ENCODE data around the gene CES4A.

The CES4A gene

GRCh38 chr16:67006930-67007658, 18.7 kb downstream of the CES4A start:
- no peaks in the 10 kb centered on the region for H3K9me3 ChIP-seq (ENCODE audit: control insufficient read depth, insufficient read depth, low read depth, low read length)
- ChIA-PET POLR2A (no interaction called here), CTCF (interaction anchor here (0.6 to 2.2 kb wide), 7 partner anchors 11 to 148 kb away, joined by 3 to 10 read pairs (median 3); no protein-coding TSS in a partner anchor)
- H3K4me1 ChIP-seq (ENCODE audit: control insufficient read depth, insufficient read depth, low read length): no peaks in the 10 kb centered on the region
- no peaks in the 10 kb centered on the region for H3K36me3 ChIP-seq (ENCODE audit: control insufficient read depth in 2 of 2, insufficient read depth in 1 of 2, low read length in 2 of 2)
- no peak overlapping the region for H3K4me3 ChIP-seq (ENCODE audit: low read depth, low read length)
- TF ChIP-seq PRDM10 (tag by site-specific recombination; IDR thresholded peaks at IDR 0.05): 0 out of 2 replicates have a peak, but pooled peaks have one; percentile 10
- TF ChIP-seq GFI1B (tag by site-specific recombination; IDR thresholded peaks at IDR 0.05): no peak
- TF ChIP-seq ZBTB20 (tag by site-specific recombination; IDR thresholded peaks at IDR 0.05): 0 out of 2 replicates have a peak, but pooled peaks have one; percentile 12
- peak; percentile 64 for TF ChIP-seq EGR2 (tag by site-specific recombination; IDR thresholded peaks at IDR 0.05; ENCODE audit: low read depth)
- peak; percentile 67 for TF ChIP-seq ZFHX2 (tag by site-specific recombination; conservative IDR thresholded peaks at IDR 0.05)
- TF ChIP-seq SP7 (tag by site-specific recombination; IDR thresholded peaks at IDR 0.05): 0 out of 2 replicates have a peak, but pooled peaks have one; percentile 41
- TF ChIP-seq ZNF202 (tag by site-specific recombination; IDR thresholded peaks at IDR 0.05; ENCODE audit: borderline replicate concordance): no peak
- no peak for TF ChIP-seq YY1 (tag by site-specific recombination; IDR thresholded peaks at IDR 0.05)
- TF ChIP-seq PRDM1 (tag by site-specific recombination; IDR thresholded peaks at IDR 0.05): 0 out of 2 replicates have a peak, but pooled peaks have one; percentile 34
- TF ChIP-seq GLIS1 (tag by site-specific recombination; IDR thresholded peaks at IDR 0.05): peak; percentile 37
- peak; percentile 47; the same call in 1 of the 2 replicates for TF ChIP-seq KLF1 (tag by site-specific recombination; IDR thresholded peaks at IDR 0.05)
- H3K27ac ChIP-seq (ENCODE audit: extremely low read depth, low read depth, low read length): no peak overlapping the region

GRCh38 chr16:67009158-67009557, 20.8 kb downstream of the CES4A start:
- no peak for TF ChIP-seq EGR2 (tag by site-specific recombination; IDR thresholded peaks at IDR 0.05; ENCODE audit: low read depth)
- TF ChIP-seq ZNF362 (tag by site-specific recombination; IDR thresholded peaks at IDR 0.05): no peak
- TF ChIP-seq ZNF133 (tag by site-specific recombination; IDR thresholded peaks at IDR 0.05): no peak
- TF ChIP-seq HOXD13 (CRISPR knock-in tag; IDR thresholded peaks at IDR 0.05; ENCODE audit: borderline replicate concordance): no peak
- TF ChIP-seq ZNF488 (tag by site-specific recombination; IDR thresholded peaks at IDR 0.05): no peak
- no peak for TF ChIP-seq GLI4 (tag by site-specific recombination; IDR thresholded peaks at IDR 0.05)
- peak; percentile 20; the same call in 1 of the 2 replicates for TF ChIP-seq ZNF776 (tag by site-specific recombination; IDR thresholded peaks at IDR 0.05; ENCODE audit: borderline replicate concordance)
- peak; percentile 42; the same call in 1 of the 2 replicates for TF ChIP-seq ZNF10 (tag by site-specific recombination; IDR thresholded peaks at IDR 0.05)
- TF ChIP-seq KLF9 (tag by site-specific recombination; IDR thresholded peaks at IDR 0.05; ENCODE audit: low read depth): no peak
- no peak for TF ChIP-seq ZNF777 (tag by site-specific recombination; IDR thresholded peaks at IDR 0.05; ENCODE audit: borderline replicate concordance)
- no peak for TF ChIP-seq ZNF404 (tag by site-specific recombination; IDR thresholded peaks at IDR 0.05)
- POLR2A ChIA-PET: no interaction called here
- Histone ChIP-seq H3K9me3 (ENCODE audit: control insufficient read depth, insufficient read depth, low read depth, low read length) (no peaks in the 10 kb centered on the region), H3K4me1 (ENCODE audit: control insufficient read depth, insufficient read depth, low read length) (no peaks in the 10 kb centered on the region; the same call in 1 of the 2 replicates), H3K4me3 (ENCODE audit: low read depth, low read length) (no peak overlapping the region), H3K27ac (ENCODE audit: extremely low read depth, low read depth, low read length) (no peak overlapping the region), H3K36me3 (ENCODE audit: control insufficient read depth in 2 of 2, insufficient read depth in 1 of 2, low read length in 2 of 2) (no peaks in the 10 kb centered on the region)
- CTCF ChIA-PET: interaction anchor here (0.8 to 1.7 kb wide), 4 partner anchors 8 to 136 kb away, joined by 3 to 10 read pairs (median 6); partner anchors contain the start of gene CES3

Measured in HEK293 (cell line).